SK-N-SH treated with all-trans-retinoic acid at 6 μM for 48 hours (cell line): Measurements from ENCODE around the gene GTF2IRD1.
A peak's percentile ranks its signal among the peaks of the same experiment; 100 is the strongest.

ENCODE experiments used
- ATAC-seq: fragments of 200-7000 bp; cut with Tn5 transposase; 3 replicates; pipeline ENCODE4 v1.9.1; 2020; ENCODE audit warnings: mild to moderate bottlenecking, moderate library complexity
- ARNTL ChIP-seq: fragments of 450-650 bp; formaldehyde crosslinking; IDR thresholded peaks from 2 replicates; pipeline ENCODE4 v1.5.0; 2020; ENCODE audit warnings: low read depth, mild to moderate bottlenecking, moderate library complexity, borderline replicate concordance
- BACH2 ChIP-seq: fragments of 250-450 bp; sonication (Bioruptor Pico); IDR thresholded peaks from 2 replicates; pipeline ENCODE4 v1.9.0; 2021; ENCODE audit warnings: mild to moderate bottlenecking, borderline replicate concordance
- CSDC2 ChIP-seq: fragments of 250-450 bp; sonication (Bioruptor Pico); IDR thresholded peaks from 2 replicates; pipeline ENCODE4 v1.5.0; 2020; ENCODE audit warnings: mild to moderate bottlenecking, moderate library complexity
- CSRNP3 ChIP-seq: fragments of 250-450 bp; sonication (Bioruptor Pico); IDR thresholded peaks from 2 replicates; pipeline ENCODE4 v1.5.1; 2021; ENCODE audit warnings: mild to moderate bottlenecking, moderate library complexity
- ESRRG ChIP-seq: fragments of 250-450 bp; sonication (Bioruptor Pico); IDR thresholded peaks from 2 replicates; pipeline ENCODE4 v1.6.1; 2021; ENCODE audit warnings: mild to moderate bottlenecking
- GLIS3 ChIP-seq: fragments of 250-450 bp; sonication (Bioruptor Pico); IDR thresholded peaks from 2 replicates; pipeline ENCODE4 v1.5.0; 2020; ENCODE audit warnings: mild to moderate bottlenecking, moderate library complexity
- ISL1 ChIP-seq: fragments of 250-450 bp; sonication (Bioruptor Pico); IDR thresholded peaks from 2 replicates; pipeline ENCODE4 v2.1.2; 2022; ENCODE audit warnings: mild to moderate bottlenecking, moderate library complexity
- OSR1 ChIP-seq: fragments of 250-450 bp; sonication (Bioruptor Pico); IDR thresholded peaks from 2 replicates; pipeline ENCODE4 v1.8.0; 2022; ENCODE audit warnings: moderate library complexity, mild to moderate bottlenecking, inconsistent platforms
- PATZ1 ChIP-seq: fragments of 250-450 bp; sonication (Bioruptor Pico); IDR thresholded peaks from 2 replicates; pipeline ENCODE4 v1.8.0; 2020; ENCODE audit warnings: mild to moderate bottlenecking, moderate library complexity, borderline replicate concordance
- POU6F1 ChIP-seq: fragments of 250-450 bp; sonication (Bioruptor Pico); IDR thresholded peaks from 2 replicates; pipeline ENCODE4 v1.8.0; 2021; ENCODE audit warnings: low read depth, mild to moderate bottlenecking, moderate library complexity, borderline replicate concordance
- PPARA ChIP-seq: fragments of 250-450 bp; sonication (Bioruptor Pico); IDR thresholded peaks from 2 replicates; pipeline ENCODE4 v1.5.0; 2020; ENCODE audit warnings: mild to moderate bottlenecking, borderline replicate concordance
- TCF4 ChIP-seq: fragments of 250-450 bp; sonication (Bioruptor Pico); IDR thresholded peaks from 2 replicates; pipeline ENCODE4 v1.8.0; 2021; ENCODE audit warnings: mild to moderate bottlenecking, moderate library complexity, borderline replicate concordance
- TOX ChIP-seq: fragments of 250-450 bp; sonication (Bioruptor Pico); IDR thresholded peaks from 2 replicates; pipeline ENCODE4 v1.8.0; 2021; ENCODE audit warnings: mild to moderate bottlenecking, moderate library complexity, borderline replicate concordance
- TSHZ2 ChIP-seq: fragments of 250-450 bp; sonication (Bioruptor Pico); IDR thresholded peaks from 2 replicates; pipeline ENCODE4 v1.5.0; 2020; ENCODE audit warnings: mild to moderate bottlenecking, moderate library complexity
- ZC3H10 ChIP-seq: fragments of 250-450 bp; sonication (Bioruptor Pico); IDR thresholded peaks from 2 replicates; pipeline ENCODE4 v1.5.1; 2021; ENCODE audit warnings: mild to moderate bottlenecking, moderate library complexity
- ZFP3 ChIP-seq: fragments of 250-450 bp; sonication (Bioruptor Pico); IDR thresholded peaks from 2 replicates; pipeline ENCODE4 v1.5.0; 2020; ENCODE audit warnings: mild to moderate bottlenecking, moderate library complexity
- ZNF565 ChIP-seq: fragments of 450-650 bp; formaldehyde crosslinking; conservative IDR thresholded peaks from 2 replicates; pipeline ENCODE4 v1.5.0; 2020; ENCODE audit warnings: low read depth, mild to moderate bottlenecking, moderate library complexity
- ZNF70 ChIP-seq: fragments of 450-650 bp; formaldehyde crosslinking; IDR thresholded peaks from 2 replicates; pipeline ENCODE4 v1.5.0; 2020; ENCODE audit warnings: mild to moderate bottlenecking, moderate library complexity
- ZNF8 ChIP-seq: fragments of 450-650 bp; formaldehyde crosslinking; IDR thresholded peaks from 2 replicates; pipeline ENCODE4 v1.5.0; 2020; ENCODE audit warnings: mild to moderate bottlenecking, moderate library complexity

The GTF2IRD1 gene

GRCh38 chr7:74479961-74480829 is 26.5 kb downstream of the GTF2IRD1 start:
- TF ChIP-seq ZC3H10 (CRISPR knock-in tag) (0 out of 2 replicates have a peak, but pooled peaks have one; percentile 46), GLIS3 (CRISPR knock-in tag) (no peak), TOX (CRISPR knock-in tag) (peak; percentile 79; the same call in 1 of the 2 replicates), PATZ1 (CRISPR knock-in tag) (0 out of 2 replicates have a peak, but pooled peaks have one; percentile 9), ISL1 (no peak), BACH2 (CRISPR knock-in tag) (no peak), OSR1 (CRISPR knock-in tag) (no peak), TCF4 (CRISPR knock-in tag) (0 out of 2 replicates have a peak, but pooled peaks have one; percentile 22), ARNTL (CRISPR knock-in tag) (no peak), ZFP3 (CRISPR knock-in tag) (peak; percentile 61; the same call in 1 of the 2 replicates), ZNF70 (CRISPR knock-in tag) (no peak), ZNF565 (CRISPR knock-in tag) (no peak), CSDC2 (CRISPR knock-in tag) (peak; percentile 54; the same call in 1 of the 2 replicates)
- ATAC-seq, result peak; percentile 76

GRCh38 chr7:74480861-74481417 is 27.2 kb downstream of the GTF2IRD1 start:
- peak; percentile 3 for ATAC-seq
- no peak for TF ChIP-seq ZFP3 (CRISPR knock-in tag)
- TF ChIP-seq PPARA, result no peak
- no peak for TF ChIP-seq ESRRG (CRISPR knock-in tag)
- no peak for TF ChIP-seq ZNF565 (CRISPR knock-in tag)
- no peak for TF ChIP-seq ISL1
- TF ChIP-seq POU6F1, result no peak
- no peak for TF ChIP-seq TOX (CRISPR knock-in tag)
- no peak for TF ChIP-seq TSHZ2 (CRISPR knock-in tag)
- no peak for TF ChIP-seq ARNTL (CRISPR knock-in tag)

GRCh38 chr7:74481458-74482196 is 27.9 kb downstream of the GTF2IRD1 start:
- TF ChIP-seq ZC3H10 (CRISPR knock-in tag) (no peak), ZNF8 (CRISPR knock-in tag) (no peak), POU6F1 (no peak), TOX (CRISPR knock-in tag) (no peak), PPARA (no peak), TCF4 (CRISPR knock-in tag) (no peak), CSRNP3 (no peak)
- ATAC-seq, result peak; percentile 11; the same call in 2 of the 3 replicates
